Measurements from ENCODE around the gene PDK4. TPM values are rescaled to one million over a fixed set of nuclear protein-coding genes. Genes with fewer than 3 reads are reported as not detected.
A peak's percentile ranks its signal among the peaks of the same experiment; 100 is the strongest.
"Not testable (repeated sequence)": the region's sequence is repeated elsewhere in the genome, so short reads cannot be mapped to it uniquely, and the experiment has no call there.

PDK4 gene
- total RNA-seq, 6 donors from 2014 or later: 111 to 427 (median 160) TPM

- TF ChIP-seq POLR2AphosphoS5 (IDR thresholded peaks at IDR 0.05) (no peak), POLR2A (IDR thresholded peaks at IDR 0.05) (no peak), EP300 (IDR thresholded peaks at IDR 0.05) (no peak), CTCF (IDR thresholded peaks at IDR 0.05) (no peak)
- H3K9me3 ChIP-seq: no peaks in the 10 kb centered on the region
- H3K4me3 ChIP-seq: no peak overlapping the region
- no peaks in the 10 kb centered on the region for H3K27me3 ChIP-seq
- H3K36me3 ChIP-seq: no peaks in the 10 kb centered on the region
- H3K27ac ChIP-seq: no peak overlapping the region
- ATAC-seq (ENCODE audit: low FRiP score in 2 of 2) (no peak), DNase-seq (no peak)
- WGBS, 2 donors: 80 to 85% methylated on average over 3 of the region's 3 CpGs
- H3K4me1 ChIP-seq: peaks cover 0 to 4% (median 0%) of the 10 kb centered on the region in 4 donors
Measured at GRCh38 chr7:95558864-95559263, 37.5 kb downstream of the PDK4 start.

GRCh38 chr7:95556777-95557176 is 39.5 kb downstream of the PDK4 start:
- Histone ChIP-seq H3K36me3 (no peaks in the 10 kb centered on the region), H3K4me1 (peaks cover 0 to 4% (median 0%) of the 10 kb centered on the region in 4 donors), H3K9me3 (no peaks in the 10 kb centered on the region), H3K27me3 (no peaks in the 10 kb centered on the region), H3K4me3 (no peak overlapping the region), H3K27ac (no peak overlapping the region)
- DNase-seq (no peak), ATAC-seq (ENCODE audit: low FRiP score in 2 of 2) (no peak)
- TF ChIP-seq EP300 (IDR thresholded peaks at IDR 0.05): no peak
- no peak for TF ChIP-seq POLR2AphosphoS5 (IDR thresholded peaks at IDR 0.05)
- no peak for TF ChIP-seq POLR2A (IDR thresholded peaks at IDR 0.05)
- TF ChIP-seq CTCF (IDR thresholded peaks at IDR 0.05): no peak
- 91 to 94% methylated on average over 2 of the region's 2 CpGs for WGBS, 2 donors

GRCh38 chr7:95553939-95554338 is 42.4 kb downstream of the PDK4 start:
- DNase-seq: no peak
- Histone ChIP-seq H3K36me3 (no peaks in the 10 kb centered on the region), H3K27ac (peak overlapping the region in 1 of 4 donors; percentile 56), H3K9me3 (no peaks in the 10 kb centered on the region), H3K4me3 (no peak overlapping the region), H3K4me1 (peaks cover 20 to 23% (median 22%) of the 10 kb centered on the region in 4 donors), H3K27me3 (no peaks in the 10 kb centered on the region)
- TF ChIP-seq CTCF (IDR thresholded peaks at IDR 0.05): no peak
- no peak for TF ChIP-seq POLR2A (IDR thresholded peaks at IDR 0.05)
- TF ChIP-seq EP300 (IDR thresholded peaks at IDR 0.05): no peak
- no peak for TF ChIP-seq POLR2AphosphoS5 (IDR thresholded peaks at IDR 0.05)
- peak in 1 of 2 donors; percentile 3 for ATAC-seq (ENCODE audit: low FRiP score in 2 of 2)
- 58 to 80% methylated on average over 2 of the region's 2 CpGs for WGBS, 2 donors

GRCh38 chr7:95552010-95552926 is 44.0 kb downstream of the PDK4 start:
- H3K4me3 ChIP-seq; H3K9me3 ChIP-seq; ATAC-seq (ENCODE audit: low FRiP score in 2 of 2); H3K36me3 ChIP-seq; H3K27me3 ChIP-seq: not testable (repeated sequence)
- H3K27ac ChIP-seq: peak overlapping the region in 1 of 4 donors; percentile 92
- peaks cover 32 to 40% (median 38%) of the 10 kb centered on the region in 4 donors for H3K4me1 ChIP-seq
- WGBS, 2 donors: 81 to 92% methylated on average over 20 to 26 of the region's 45 CpGs
- peak in 1 of 2 donors; percentile 58 for DNase-seq

GRCh38 chr7:95550546-95550945 is 45.8 kb downstream of the PDK4 start:
- H3K27ac ChIP-seq: peak overlapping the region; percentile 84 to 95 (median 91)
- TF ChIP-seq EP300 (IDR thresholded peaks at IDR 0.05) (no peak), CTCF (IDR thresholded peaks at IDR 0.05) (no peak), POLR2A (IDR thresholded peaks at IDR 0.05) (no peak), POLR2AphosphoS5 (IDR thresholded peaks at IDR 0.05) (no peak)
- no peak for DNase-seq
- peak overlapping the region in 1 of 4 donors; percentile 9 for H3K4me3 ChIP-seq
- no peaks in the 10 kb centered on the region for H3K27me3 ChIP-seq
- peak in 1 of 2 donors; percentile 4 for ATAC-seq (ENCODE audit: low FRiP score in 2 of 2)
- 31 to 37% methylated on average over 4 of the region's 4 CpGs for WGBS, 2 donors
- no peaks in the 10 kb centered on the region for H3K36me3 ChIP-seq
- H3K9me3 ChIP-seq: no peaks in the 10 kb centered on the region
- H3K4me1 ChIP-seq: peaks cover 49 to 55% (median 54%) of the 10 kb centered on the region in 4 donors
